IPS-18a (cell line): ENCODE results near the gene KCNJ6.

Source experiments
- H3K27ac ChIP-seq: one replicate; pipeline ENCODE4 v1.5.1; 2013; ENCODE audit warnings: low read length
- H3K27me3 ChIP-seq: one replicate; pipeline ENCODE4 v1.6.1; 2013; ENCODE audit warnings: mild to moderate bottlenecking, low read length; ENCODE audit not compliant: control insufficient read depth, insufficient read depth
- H3K36me3 ChIP-seq: one replicate; pipeline ENCODE4 v1.6.1; 2013; ENCODE audit warnings: low read depth, low read length; ENCODE audit not compliant: control insufficient read depth
- H3K4me1 ChIP-seq: one replicate; pipeline ENCODE4 v1.6.1; 2013; ENCODE audit warnings: low read depth, low read length; ENCODE audit not compliant: control insufficient read depth
- H3K4me3 ChIP-seq: one replicate; pipeline ENCODE4 v1.5.1; 2013; ENCODE audit warnings: low read length
- H3K9ac ChIP-seq: one replicate; pipeline ENCODE4 v1.6.1; 2013; ENCODE audit warnings: mild to moderate bottlenecking, low read length, moderate library complexity
- H3K9me3 ChIP-seq: one replicate; pipeline ENCODE4 v1.6.1; 2013; ENCODE audit warnings: low read depth, low read length; ENCODE audit not compliant: control insufficient read depth

The KCNJ6 gene

DNA sequence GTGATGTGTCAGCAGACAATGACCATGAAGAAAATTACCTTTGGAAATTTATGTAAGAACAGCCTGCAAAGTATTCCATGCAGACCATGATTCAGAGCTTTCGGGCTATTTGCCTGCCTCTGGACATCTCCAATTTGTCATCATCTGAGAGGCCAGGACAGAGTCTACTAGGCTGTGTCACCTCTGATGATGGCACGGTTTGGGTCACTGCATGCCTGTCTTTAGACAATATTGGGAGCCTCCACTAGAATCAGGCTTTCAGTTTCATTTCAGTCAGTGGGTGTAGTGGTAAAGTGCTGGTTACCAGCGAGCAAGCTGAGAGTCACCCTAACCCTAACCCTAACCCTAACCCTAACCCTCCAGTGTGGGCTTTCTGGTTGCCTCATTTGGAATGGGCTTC, 80.8 kb downstream of the KCNJ6 start:
- Histone ChIP-seq H3K9ac (no peak overlapping the region), H3K9me3 (no peaks in the 10 kb centered on the region), H3K4me1 (peaks cover 5% of the 10 kb centered on the region), H3K27me3 (no peaks in the 10 kb centered on the region), H3K4me3 (no peak overlapping the region), H3K27ac (no peak overlapping the region), H3K36me3 (no peaks in the 10 kb centered on the region)

DNA sequence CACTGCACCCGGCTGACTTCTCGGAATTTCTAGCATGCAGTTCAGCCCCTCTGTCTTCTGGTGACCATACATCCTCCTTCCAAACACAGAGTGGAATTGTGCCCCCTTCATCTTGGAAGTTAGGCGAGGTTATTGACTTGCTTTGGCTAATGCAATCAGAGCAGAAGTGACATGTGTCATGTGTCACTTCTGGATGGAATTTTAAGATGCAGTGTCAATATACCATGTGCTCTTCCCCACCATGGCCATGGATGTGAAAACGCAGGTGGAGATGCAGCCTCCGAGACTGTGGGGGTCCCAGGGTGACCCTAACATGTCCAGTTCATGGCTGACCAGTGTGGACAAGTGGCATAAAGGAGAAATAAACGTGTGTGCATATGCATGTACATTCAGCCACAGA, 83.0 kb downstream of the KCNJ6 start:
- no peaks in the 10 kb centered on the region for H3K9me3 ChIP-seq
- no peaks in the 10 kb centered on the region for H3K27me3 ChIP-seq
- peaks cover 5% of the 10 kb centered on the region for H3K4me1 ChIP-seq
- no peak overlapping the region for H3K9ac ChIP-seq
- no peak overlapping the region for H3K4me3 ChIP-seq
- no peaks in the 10 kb centered on the region for H3K36me3 ChIP-seq
- H3K27ac ChIP-seq = no peak overlapping the region

DNA sequence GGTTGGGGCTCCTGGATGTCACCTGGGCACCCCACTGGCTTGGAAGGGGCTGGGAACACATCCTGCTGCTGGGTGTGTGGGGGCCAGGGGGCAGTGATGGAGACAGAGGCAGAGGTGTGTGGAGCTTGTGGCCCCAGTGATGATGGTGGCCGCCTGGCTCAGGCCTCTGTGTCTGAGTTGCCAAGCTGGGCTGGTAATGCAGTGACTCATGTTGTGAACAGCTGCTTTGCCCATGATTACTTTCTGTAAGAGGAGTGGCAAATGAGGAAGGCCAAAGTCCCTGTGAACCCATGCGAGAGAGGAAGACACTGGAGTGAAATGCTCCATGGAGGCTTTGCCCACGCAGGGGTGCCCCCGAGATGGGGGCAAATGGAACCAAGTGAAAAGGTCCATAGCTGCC, 86.8 kb downstream of the KCNJ6 start:
- no peaks in the 10 kb centered on the region for H3K36me3 ChIP-seq
- no peak overlapping the region for H3K4me3 ChIP-seq
- no peak overlapping the region for H3K27ac ChIP-seq
- no peaks in the 10 kb centered on the region for H3K9me3 ChIP-seq
- H3K9ac ChIP-seq = no peak overlapping the region
- H3K27me3 ChIP-seq = no peaks in the 10 kb centered on the region
- peaks cover 5% of the 10 kb centered on the region for H3K4me1 ChIP-seq

DNA sequence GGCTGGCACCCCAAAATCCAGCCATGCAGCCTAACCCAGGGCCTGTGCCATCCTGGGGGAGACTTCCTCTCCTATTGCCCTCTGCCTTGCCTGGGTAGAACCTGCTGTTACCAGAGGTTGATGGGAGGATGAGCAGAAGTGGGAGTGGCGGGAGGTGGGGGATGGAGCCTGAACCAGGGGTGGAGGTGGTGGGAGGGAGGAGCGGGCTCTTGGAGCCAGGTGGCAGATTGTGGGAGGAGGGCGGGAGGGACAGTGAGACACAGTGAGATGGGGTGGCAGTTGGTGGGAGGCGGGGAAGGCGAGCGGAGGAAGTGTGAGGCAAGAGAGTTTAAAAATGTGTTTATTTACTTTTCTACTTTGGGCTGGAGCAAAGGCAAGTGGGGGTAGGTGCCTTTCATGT, 87.3 kb downstream of the KCNJ6 start:
- Histone ChIP-seq H3K9me3 (no peaks in the 10 kb centered on the region), H3K4me1 (peaks cover 5% of the 10 kb centered on the region), H3K27ac (no peak overlapping the region), H3K27me3 (no peaks in the 10 kb centered on the region), H3K9ac (no peak overlapping the region), H3K4me3 (no peak overlapping the region), H3K36me3 (no peaks in the 10 kb centered on the region)

DNA sequence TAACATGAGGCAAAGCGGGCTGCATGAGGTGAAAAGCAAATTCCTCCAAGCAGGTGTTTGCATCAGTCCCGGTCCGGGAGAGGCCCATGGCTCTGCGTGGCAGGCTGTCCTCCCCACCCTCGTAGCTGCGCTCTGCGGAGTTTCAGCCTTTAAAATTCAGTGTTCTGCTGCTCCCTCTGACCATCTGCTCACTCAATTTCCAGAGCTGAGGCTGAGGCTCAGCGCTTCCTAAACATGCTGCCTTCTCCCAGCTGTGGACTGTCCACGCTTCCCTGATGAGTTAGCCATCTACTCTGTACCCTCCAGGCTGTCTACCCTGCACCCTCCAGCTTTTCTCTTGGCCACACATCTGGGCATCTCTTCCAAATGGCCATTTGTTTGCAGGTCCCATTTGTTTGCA, 87.7 kb downstream of the KCNJ6 start:
- no peak overlapping the region for H3K4me3 ChIP-seq
- no peak overlapping the region for H3K9ac ChIP-seq
- no peaks in the 10 kb centered on the region for H3K9me3 ChIP-seq
- H3K4me1 ChIP-seq = peaks cover 5% of the 10 kb centered on the region
- no peaks in the 10 kb centered on the region for H3K27me3 ChIP-seq
- H3K27ac ChIP-seq = no peak overlapping the region
- H3K36me3 ChIP-seq = no peaks in the 10 kb centered on the region

DNA sequence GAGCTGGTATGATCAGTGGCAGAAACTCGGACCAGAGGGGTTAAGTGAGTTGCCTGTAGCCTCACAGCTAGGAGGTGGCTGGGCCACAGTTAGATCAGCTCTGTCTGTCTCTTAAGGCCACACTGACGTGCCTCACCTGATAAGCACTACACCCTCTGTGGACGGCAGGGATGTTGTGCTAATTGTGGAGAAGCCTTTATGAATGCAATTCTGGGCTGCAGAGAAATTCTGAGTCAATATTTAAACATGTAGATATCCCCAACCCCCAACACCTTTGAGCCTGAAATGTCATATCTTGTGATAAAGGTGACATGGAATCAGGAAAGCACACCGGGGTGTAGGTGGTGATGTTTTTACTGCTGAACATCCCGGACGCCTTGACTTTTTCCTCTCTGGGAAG, 88.3 kb downstream of the KCNJ6 start:
- Histone ChIP-seq H3K4me1 (peaks cover 5% of the 10 kb centered on the region), H3K9me3 (no peaks in the 10 kb centered on the region), H3K9ac (no peak overlapping the region), H3K27ac (no peak overlapping the region), H3K27me3 (no peaks in the 10 kb centered on the region), H3K4me3 (no peak overlapping the region), H3K36me3 (no peaks in the 10 kb centered on the region)

DNA sequence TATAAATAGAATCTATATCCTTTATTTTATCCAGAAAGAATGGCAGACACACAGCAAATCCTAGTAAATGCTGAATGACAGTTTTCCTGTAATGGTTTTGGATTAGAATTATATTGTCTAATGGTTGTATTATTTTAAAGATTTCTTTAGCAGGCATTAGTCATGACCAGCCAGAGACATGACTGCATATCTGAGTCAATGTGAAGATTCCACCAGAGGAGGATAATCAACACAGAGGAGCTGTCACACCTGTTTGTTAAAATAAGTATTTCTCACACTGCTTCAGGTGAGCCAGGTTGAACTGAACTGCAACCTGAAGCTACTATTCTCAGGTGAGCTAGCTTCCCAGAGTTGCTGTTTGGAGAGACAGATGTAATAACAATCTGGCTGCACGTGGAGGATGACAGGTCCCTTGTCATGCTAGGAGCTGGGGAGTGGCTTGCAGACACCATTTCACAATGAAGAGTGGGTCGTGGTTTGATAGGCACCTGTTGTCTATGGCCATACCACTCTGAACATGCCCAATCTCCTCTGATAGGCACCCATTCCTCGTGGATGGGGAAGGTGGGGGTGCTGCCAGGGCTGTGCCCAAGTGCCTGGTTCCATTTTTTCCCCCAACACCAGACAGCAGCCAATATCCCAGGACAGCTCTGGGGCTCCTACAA, 94.3 kb downstream of the KCNJ6 start:
- Histone ChIP-seq H3K4me3 (no peak overlapping the region), H3K27me3 (no peaks in the 10 kb centered on the region), H3K36me3 (no peaks in the 10 kb centered on the region), H3K9me3 (no peaks in the 10 kb centered on the region), H3K9ac (no peak overlapping the region), H3K27ac (no peak overlapping the region), H3K4me1 (peaks cover 22% of the 10 kb centered on the region)

DNA sequence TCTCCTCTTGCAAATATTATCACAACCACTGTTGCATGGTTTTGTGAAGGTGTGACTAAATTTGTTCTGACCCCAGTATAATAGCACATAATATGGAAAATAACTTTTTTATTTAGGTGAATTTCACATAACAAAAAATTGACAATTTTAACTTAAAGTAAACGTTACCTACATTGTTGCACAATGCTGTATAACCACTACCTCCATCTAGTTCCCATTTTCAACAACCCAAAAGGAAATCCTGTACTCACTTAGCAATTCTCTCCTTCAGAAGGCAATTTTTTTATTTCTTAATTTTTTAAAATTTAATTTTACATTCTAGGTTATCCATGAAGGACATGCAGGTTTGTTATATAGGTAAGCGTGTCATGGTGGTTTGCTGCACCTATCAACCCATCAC, 95.2 kb downstream of the KCNJ6 start:
- H3K9me3 ChIP-seq = no peaks in the 10 kb centered on the region
- H3K4me1 ChIP-seq = peaks cover 22% of the 10 kb centered on the region
- no peak overlapping the region for H3K4me3 ChIP-seq
- no peak overlapping the region for H3K9ac ChIP-seq
- no peak overlapping the region for H3K27ac ChIP-seq
- no peaks in the 10 kb centered on the region for H3K27me3 ChIP-seq
- H3K36me3 ChIP-seq = no peaks in the 10 kb centered on the region

DNA sequence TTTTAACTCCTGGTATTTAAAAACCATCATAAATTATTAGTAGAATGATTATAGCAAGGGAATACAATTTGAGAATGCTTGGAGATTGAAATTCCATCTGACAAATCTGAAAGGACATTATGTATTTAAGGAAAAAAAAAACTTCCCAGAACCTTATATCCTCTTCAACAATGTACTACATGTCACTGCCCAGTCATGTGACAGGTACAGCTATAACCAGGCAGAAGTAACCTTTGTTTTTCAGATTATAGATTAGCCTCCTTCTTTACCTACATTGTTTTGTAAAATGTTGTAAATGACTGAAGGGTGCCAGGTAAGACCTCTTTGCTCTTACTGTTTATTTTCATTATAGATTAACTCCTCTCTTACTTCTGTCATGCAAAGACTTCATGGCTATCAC, 96.9 kb downstream of the KCNJ6 start:
- no peaks in the 10 kb centered on the region for H3K36me3 ChIP-seq
- H3K9me3 ChIP-seq = no peaks in the 10 kb centered on the region
- peaks cover 22% of the 10 kb centered on the region for H3K4me1 ChIP-seq
- H3K27me3 ChIP-seq = no peaks in the 10 kb centered on the region
- H3K4me3 ChIP-seq = no peak overlapping the region
- H3K9ac ChIP-seq = no peak overlapping the region
- no peak overlapping the region for H3K27ac ChIP-seq

DNA sequence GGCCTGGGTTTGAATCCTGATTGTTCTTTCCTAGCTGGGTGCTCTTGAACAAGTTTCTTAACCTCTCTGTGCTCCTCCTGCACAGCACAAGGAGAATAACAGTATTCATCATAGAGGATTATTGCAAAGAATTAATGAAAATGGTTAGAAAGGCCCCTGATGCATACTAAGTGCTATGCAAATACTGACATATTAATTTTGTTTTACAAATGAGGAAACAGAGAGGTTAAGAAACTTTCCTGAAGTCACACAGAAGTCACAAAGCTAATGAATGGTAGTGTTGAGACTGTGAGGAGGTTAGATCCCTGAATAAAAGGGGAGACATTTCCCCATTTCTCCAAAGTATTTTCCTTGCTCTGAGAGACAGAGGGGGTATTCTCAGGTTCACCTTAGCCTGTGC, 99.0 kb downstream of the KCNJ6 start:
- no peaks in the 10 kb centered on the region for H3K27me3 ChIP-seq
- H3K36me3 ChIP-seq = no peaks in the 10 kb centered on the region
- H3K4me3 ChIP-seq = no peak overlapping the region
- H3K9me3 ChIP-seq = peaks cover 2% of the 10 kb centered on the region
- no peak overlapping the region for H3K9ac ChIP-seq
- no peak overlapping the region for H3K27ac ChIP-seq
- H3K4me1 ChIP-seq = peaks cover 22% of the 10 kb centered on the region

DNA sequence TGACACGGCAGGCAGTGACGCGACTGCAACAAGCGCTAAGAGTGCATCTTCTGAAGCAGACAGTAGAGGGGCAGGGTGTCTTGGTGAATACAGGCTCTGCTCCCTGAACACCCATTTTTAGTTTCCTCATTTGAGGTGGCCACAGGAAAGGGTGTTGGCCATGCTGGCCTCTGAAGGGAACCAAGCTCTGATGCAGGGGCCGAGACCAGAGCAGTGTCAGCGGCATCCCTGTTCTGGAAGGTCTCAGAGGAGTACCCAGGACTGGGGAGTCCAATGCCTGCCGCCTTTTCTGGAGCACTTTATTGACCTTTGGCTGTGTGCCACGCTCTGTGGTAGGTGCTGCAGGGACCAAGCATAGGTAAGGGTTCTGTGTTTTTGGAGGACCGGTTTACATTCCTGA, 100.4 kb downstream of the KCNJ6 start:
- no peak overlapping the region for H3K27ac ChIP-seq
- H3K9ac ChIP-seq = no peak overlapping the region
- H3K36me3 ChIP-seq = no peaks in the 10 kb centered on the region
- no peak overlapping the region for H3K4me3 ChIP-seq
- H3K9me3 ChIP-seq = peaks cover 6% of the 10 kb centered on the region
- no peaks in the 10 kb centered on the region for H3K27me3 ChIP-seq
- H3K4me1 ChIP-seq = peaks cover 22% of the 10 kb centered on the region

DNA sequence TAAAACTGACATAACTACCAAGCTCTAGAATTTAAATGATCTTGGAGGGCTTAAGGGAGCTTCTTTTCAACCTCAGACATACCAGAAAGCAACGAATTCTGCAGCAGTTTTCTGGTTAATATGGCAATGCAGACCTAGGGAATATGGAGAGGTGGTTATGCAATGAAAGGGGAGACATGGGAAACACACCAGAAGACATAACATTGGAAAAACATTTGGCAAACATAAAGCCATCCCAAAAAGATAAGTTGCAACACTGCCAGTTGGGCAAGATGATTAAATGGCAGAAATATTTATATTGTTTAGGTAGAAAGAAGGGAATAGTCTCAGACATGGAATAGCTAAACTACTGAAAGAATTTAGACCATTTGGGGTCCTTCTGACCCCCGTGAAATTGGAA, 104.5 kb downstream of the KCNJ6 start:
- H3K4me1 ChIP-seq = no peaks in the 10 kb centered on the region
- H3K27me3 ChIP-seq = no peaks in the 10 kb centered on the region
- peaks cover 6% of the 10 kb centered on the region for H3K9me3 ChIP-seq
- H3K27ac ChIP-seq = no peak overlapping the region
- H3K36me3 ChIP-seq = no peaks in the 10 kb centered on the region
- H3K9ac ChIP-seq = no peak overlapping the region
- H3K4me3 ChIP-seq = no peak overlapping the region
